Measurements from ENCODE around the gene SORCS1. TPM values are rescaled to one million over a fixed set of nuclear protein-coding genes. Genes with fewer than 3 reads are reported as not detected.
"Not testable (repeated sequence)": the region's sequence is repeated elsewhere in the genome, so short reads cannot be mapped to it uniquely, and the experiment has no call there.

The SORCS1 gene
- total and polyA plus RNA-seq, 2 experiments from 2014 or later: 2.9 to 8.9 TPM

GRCh38 chr10:106929291-106929895 lies 235.1 kb downstream of the SORCS1 start (continued):
- no peak for TF ChIP-seq ZNF462 (CRISPR knock-in tag; IDR thresholded peaks at IDR 0.05)
- no peak for TF ChIP-seq NANOG (IDR thresholded peaks at IDR 0.05; ENCODE audit: borderline replicate concordance)
- no peak for TF ChIP-seq EZH2phosphoT487 (IDR thresholded peaks at IDR 0.05; ENCODE audit: unreplicated experiment)

- not testable (repeated sequence) for H3K36me3 Mint-ChIP-seq (ENCODE audit: low read depth); H3K79me2 ChIP-seq (replicated peaks; ENCODE audit: insufficient read depth); DNase-seq (ENCODE audit: low spot score); H3K27ac ChIP-seq (ENCODE audit: low read depth); H3F3A ChIP-seq (replicated peaks; ENCODE audit: low read depth); H3K4me3 ChIP-seq; H2AFZ ChIP-seq; H3K4me3 Mint-ChIP-seq; H3K4me2 ChIP-seq; H3K9me2 ChIP-seq (ENCODE audit: insufficient read depth); ATAC-seq; H3K27ac Mint-ChIP-seq; H3K9me3 Mint-ChIP-seq; H3K36me3 ChIP-seq (ENCODE audit: insufficient read depth); H4K20me1 ChIP-seq (replicated peaks; ENCODE audit: insufficient read depth)
- peaks cover 15% of the 10 kb centered on the region for H3K27me3 Mint-ChIP-seq (ENCODE audit: insufficient read depth, low read depth, poor library complexity)
- peaks cover 20% of the 10 kb centered on the region for H3K4me1 Mint-ChIP-seq
- H3K4me1 ChIP-seq (ENCODE audit: insufficient read depth): peaks cover 16% of the 10 kb centered on the region
- H3K27me3 ChIP-seq (ENCODE audit: insufficient read depth): peaks cover 23% of the 10 kb centered on the region
Observed at GRCh38 chr10:106928151-106928550, 236.4 kb downstream of the SORCS1 start.

GRCh38 chr10:106925191-106925590 lies 239.3 kb downstream of the SORCS1 start:
- no peak overlapping the region for H3K4me3 Mint-ChIP-seq
- H3K4me1 Mint-ChIP-seq: peaks cover 24% of the 10 kb centered on the region
- Histone ChIP-seq H3K27ac (ENCODE audit: low read depth) (no peak overlapping the region), H3K9me2 (ENCODE audit: insufficient read depth) (no peaks in the 10 kb centered on the region), H3K4me1 (ENCODE audit: insufficient read depth) (peaks cover 13% of the 10 kb centered on the region), H4K20me1 (replicated peaks; ENCODE audit: insufficient read depth) (no peaks in the 10 kb centered on the region; the same call in none of the 2 replicates), H2AFZ (no peak overlapping the region), H3F3A (replicated peaks; ENCODE audit: low read depth) (no peaks in the 10 kb centered on the region), H3K4me2 (no peak overlapping the region), H3K27me3 (ENCODE audit: insufficient read depth) (peaks cover 5% of the 10 kb centered on the region), H3K79me2 (replicated peaks; ENCODE audit: insufficient read depth) (no peaks in the 10 kb centered on the region), H3K4me3 (no peak overlapping the region), H3K36me3 (ENCODE audit: insufficient read depth) (no peaks in the 10 kb centered on the region)
- H3K27ac Mint-ChIP-seq: no peak overlapping the region
- DNase-seq (ENCODE audit: low spot score): peak; percentile 12
- peaks cover 18% of the 10 kb centered on the region for H3K27me3 Mint-ChIP-seq (ENCODE audit: insufficient read depth, low read depth, poor library complexity)
- ATAC-seq: peak; percentile 39
- H3K36me3 Mint-ChIP-seq (ENCODE audit: low read depth): no peaks in the 10 kb centered on the region
- no peaks in the 10 kb centered on the region for H3K9me3 Mint-ChIP-seq
- TF ChIP-seq POLR2AphosphoS5 (IDR thresholded peaks at IDR 0.05; ENCODE audit: low read depth) (no peak), NANOG (IDR thresholded peaks at IDR 0.05; ENCODE audit: borderline replicate concordance) (no peak), REST (IDR thresholded peaks at IDR 0.05; ENCODE audit: unreplicated experiment) (no peak), EZH2 (IDR thresholded peaks at IDR 0.05; ENCODE audit: low read depth, unreplicated experiment) (no peak), EZH2phosphoT487 (IDR thresholded peaks at IDR 0.05; ENCODE audit: unreplicated experiment) (no peak), CREB1 (CRISPR knock-in tag; IDR thresholded peaks at IDR 0.05; ENCODE audit: low read depth) (no peak), CTCF (conservative IDR thresholded peaks at IDR 0.05; ENCODE audit: low read depth in 2 of 2) (no peak)

Data from GM23338 (cell line).